GM12878 (cell line): ENCODE results near the gene ZNF710. TPM values are rescaled to one million over a fixed set of nuclear protein-coding genes. Genes with fewer than 3 reads are reported as not detected.

Source experiments
- ATAC-seq: fragments of 200-7000 bp; cut with Tn5 transposase; 3 replicates; pipeline ENCODE4 v1.9.1; 2020; ENCODE audit warnings: mild to moderate bottlenecking, moderate library complexity
- BruUV-seq: library from RNA; stranded (reverse); fragments of 400-500 nt; replicated peaks from 2 replicates; lab custom pipeline; 2021; lab: Mats Ljungman, UMichigan
- CTCF ChIA-PET: fragments of 300-600 bp; sonication (Branson Sonifier 250); formaldehyde crosslinking; extraction: SDS; loops from one replicate; lab custom pipeline; 2021; ENCODE audit warnings: inconsistent platforms; lab: Yijun Ruan, JAX
- POLR2A ChIA-PET: fragments of 350-600 bp; formaldehyde crosslinking; extraction: SDS; loops from one replicate; lab custom pipeline; 2021; ENCODE audit warnings: inconsistent platforms; lab: Charles Lee
- RAD21 ChIA-PET: fragments of 300-600 bp; sonication (Branson Sonifier 250); formaldehyde crosslinking; loops from one replicate; lab custom pipeline; 2023; ENCODE audit warnings: antibody characterized with exemption; ENCODE audit not compliant: unreplicated experiment; lab: Charles Lee
- SMC1A ChIA-PET: fragments of 300-600 bp; sonication (Branson Sonifier 250); formaldehyde crosslinking; loops from one replicate; lab custom pipeline; 2023; ENCODE audit not compliant: unreplicated experiment, uncharacterized antibody; lab: Charles Lee
- DNase-seq: peaks from one replicate; pipeline ENCODE4 v3.0.0-alpha.2; 2011; ENCODE audit warnings: low read depth, low spot score
- FAIRE-seq: peaks from 3 replicates; lab custom pipeline; 2011; peaks lifted over from hg19 to GRCh38; lab: Jason Lieb, UNC
- H2AFZ ChIP-seq: 2 replicates; pipeline ENCODE4 v1.6.0; 2011; ENCODE audit warnings: low read depth, low read length, control low read depth; ENCODE audit not compliant: control insufficient read depth
- H3K27ac ChIP-seq: 2 replicates; pipeline ENCODE4 v1.5.1; 2011; ENCODE audit warnings: control low read depth; ENCODE audit not compliant: control insufficient read depth, insufficient read depth
- H3K27me3 ChIP-seq, 2 experiments: replicated peaks in 1 of 2; 2 replicates each; pipeline versions ENCODE4 v1.6.0 to v1.6.1; 2011; ENCODE audit warnings: low read length in 1 of 2; ENCODE audit not compliant: control insufficient read depth in 2 of 2, insufficient read depth in 2 of 2
- H3K36me3 ChIP-seq, 2 experiments: 2 replicates each; pipeline ENCODE4 v1.5.1; 2011; ENCODE audit warnings: low read length in 1 of 2; ENCODE audit not compliant: control insufficient read depth in 2 of 2, insufficient read depth in 2 of 2
- H3K4me1 ChIP-seq: 2 replicates; pipeline ENCODE4 v1.6.1; 2011; ENCODE audit warnings: mild to moderate bottlenecking, low read length, moderate library complexity, mixed read lengths; ENCODE audit not compliant: control insufficient read depth, insufficient read depth
- H3K4me2 ChIP-seq: 2 replicates; pipeline ENCODE4 v1.6.0; 2011; ENCODE audit warnings: control low read depth; ENCODE audit not compliant: control insufficient read depth, insufficient read depth
- H3K4me3 ChIP-seq: fragments of 200-600 bp; sonication (generic); 2 replicates; pipeline ENCODE4 v1.5.1; 2016
- H3K79me2 ChIP-seq: 2 replicates; pipeline ENCODE4 v1.6.0; 2011; ENCODE audit warnings: low read length; ENCODE audit not compliant: control insufficient read depth, insufficient read depth
- H3K9ac ChIP-seq: 2 replicates; pipeline ENCODE4 v1.8.0; 2011; ENCODE audit warnings: low read length, control low read depth, mixed read lengths; ENCODE audit not compliant: control insufficient read depth, insufficient read depth
- H3K9me3 ChIP-seq: replicated peaks from 3 replicates; pipeline ENCODE4 v1.5.1; 2011; ENCODE audit warnings: mild to moderate bottlenecking, low read length; ENCODE audit not compliant: control insufficient read depth, insufficient read depth
- H4K20me1 ChIP-seq: 2 replicates; pipeline ENCODE4 v1.6.0; 2011; ENCODE audit not compliant: control insufficient read depth, insufficient read depth
- BMI1 ChIP-seq: fragments of 450-650 bp; IDR thresholded peaks from 2 replicates; pipeline ENCODE4 v1.6.1; 2016; ENCODE audit warnings: mild to moderate bottlenecking, moderate library complexity, borderline replicate concordance
- CHD4 ChIP-seq: fragments of 200-600 bp; sonication (generic); IDR thresholded peaks from 2 replicates; pipeline ENCODE4 v1.6.1; 2016; ENCODE audit warnings: mild to moderate bottlenecking
- EP300 ChIP-seq, 2 experiments: fragments of 150-350 bp in 1 of 2; IDR thresholded peaks; 2 replicates each; pipeline ENCODE4 v1.6.1; 2011 to 2012; ENCODE audit warnings: low read depth in 2 of 2, low read length in 2 of 2, borderline replicate concordance in 1 of 2, improper control_type of control experiment in 1 of 2, inconsistent platforms in 1 of 2; ENCODE audit not compliant: control insufficient read depth in 1 of 2
- ETV6 ChIP-seq, 2 experiments: fragments of 450-650 bp in 1 of 2; IDR thresholded peaks in 1 of 2; conservative IDR thresholded peaks in 1 of 2; 2 replicates each; pipeline ENCODE4 v1.6.1; 2014; ENCODE audit warnings: antibody characterized with exemption in 1 of 2, borderline replicate concordance in 1 of 2, low read depth in 1 of 2, mild to moderate bottlenecking in 1 of 2, moderate library complexity in 1 of 2
- HDGF ChIP-seq: fragments of 450-650 bp; IDR thresholded peaks from 2 replicates; pipeline ENCODE4 v1.6.1; 2016; ENCODE audit warnings: antibody characterized with exemption
- HSF1 ChIP-seq: fragments of 150-350 bp; IDR thresholded peaks from 2 replicates; pipeline ENCODE4 v1.6.1; 2014; ENCODE audit warnings: mild to moderate bottlenecking, low read depth, low read length
- JUND ChIP-seq: IDR thresholded peaks from 2 replicates; pipeline ENCODE4 v1.6.1; 2012; ENCODE audit warnings: low read depth, mild to moderate bottlenecking, low read length, improper control_type of control experiment, moderate library complexity
- KLF5 ChIP-seq: fragments of 450-650 bp; IDR thresholded peaks from 2 replicates; pipeline ENCODE4 v1.6.1; 2014; ENCODE audit warnings: mild to moderate bottlenecking; ENCODE audit not compliant: partially characterized antibody
- MEF2B ChIP-seq: fragments of 450-650 bp; IDR thresholded peaks from 2 replicates; pipeline ENCODE4 v1.6.1; 2018; ENCODE audit warnings: mild to moderate bottlenecking, moderate library complexity; ENCODE audit not compliant: partially characterized antibody, poor library complexity, severe bottlenecking
- MYC ChIP-seq: IDR thresholded peaks from 2 replicates; pipeline ENCODE4 v1.6.1; 2011; ENCODE audit warnings: mild to moderate bottlenecking, low read length, moderate library complexity, inconsistent platforms; ENCODE audit not compliant: insufficient read depth, insufficient replicate concordance, insufficient read length, severe bottlenecking
- NFIC ChIP-seq: IDR thresholded peaks from 2 replicates; pipeline ENCODE4 v1.6.1; 2012; ENCODE audit warnings: low read depth, mild to moderate bottlenecking, inconsistent platforms, low read length, moderate library complexity
- PML ChIP-seq: IDR thresholded peaks from 2 replicates; pipeline ENCODE4 v1.6.1; 2012; ENCODE audit warnings: low read length, inconsistent platforms
- RFX5 ChIP-seq: IDR thresholded peaks from 2 replicates; pipeline ENCODE4 v1.6.1; 2011; ENCODE audit warnings: low read depth, low read length, improper control_type of control experiment
- SREBF1 ChIP-seq: IDR thresholded peaks from 2 replicates; pipeline ENCODE4 v1.6.1; 2012; ENCODE audit warnings: mild to moderate bottlenecking, low read length
- SUZ12 ChIP-seq: fragments of 200-600 bp; sonication (generic); IDR thresholded peaks from one replicate; pipeline ENCODE4 v1.6.1; 2018; ENCODE audit warnings: antibody characterized with exemption, mild to moderate bottlenecking; ENCODE audit not compliant: unreplicated experiment
- USF2 ChIP-seq: IDR thresholded peaks from 2 replicates; pipeline ENCODE4 v1.6.1; 2011; ENCODE audit warnings: low read depth, low read length, improper control_type of control experiment, borderline replicate concordance
- ZNF274 ChIP-seq: IDR thresholded peaks from one replicate; pipeline ENCODE4 v1.8.0; 2011; ENCODE audit not compliant: insufficient read length, insufficient read depth
- WGBS: methylation state at CpG from one replicate; pipeline ENCODE4 v1.1.6; 2016; ENCODE audit warnings: low lambda C conversion rate; ENCODE audit not compliant: insufficient replicate concordance, insufficient coverage; ENCODE audit errors: missing lambda C conversion rate; 5-methylcytosine and 5-hydroxymethylcytosine counted together
- in situ Hi-C: fragments of 300-500 bp; cut with MboI; formaldehyde crosslinking; loops from 9 replicates; pipeline ENCODE4 v1.14.3; 2018; ENCODE audit warnings: mixed read lengths
- intact Hi-C: fragments of 100-400 bp; cut with micrococcal nuclease; formaldehyde crosslinking; loops from one replicate; pipeline ENCODE4 v1.14.2; 2022; ENCODE audit not compliant: unreplicated experiment
- polyA plus RNA-seq, 11 experiments: library from polyadenylated mRNA; depleted of rRNA in 4 of 11; unstranded in 6 of 11; stranded (reverse) in 5 of 11; fragments of >200 nt; fragmentation: Nextera tagmentation in 4 of 11; fragmentation: Illumina TruSeq in 1 of 11; extraction: Ambion mirVana in 4 of 11; extraction: Trizol in 1 of 11; gene quantifications; 1 replicate in 1 of 11; 2 replicates in 10 of 11; pipeline versions ENCODE4 v1.2.1 to v1.2.3, GENCODE V29; 2011 to 2016; ENCODE audit warnings: inconsistent platforms in 2 of 11, missing spikeins in 2 of 11, low read depth in 1 of 11
- total RNA-seq, 4 experiments: library from RNA; depleted of rRNA in 3 of 4; stranded (reverse); fragments of >200 nt in 3 of 4; fragmentation: Illumina TruSeq in 1 of 4; extraction: Trizol in 1 of 4; gene quantifications; 2 replicates each; pipeline versions ENCODE4 v1.2.1 to v1.2.3, GENCODE V29; 2013 to 2021

Gene ZNF710
- total and polyA plus RNA-seq, 10 of the 15 experiments (the other 5 are each of a cell fraction or from before 2014, with no cell fraction given): 1.4 to 43.5 (median 9.8) TPM

- 81% methylated on average over 7 of the region's 7 CpGs for WGBS
- in situ Hi-C loops: no loop called here
- H3K27me3 ChIP-seq: no peaks in the 10 kb centered on the region
- TF ChIP-seq EP300 (IDR thresholded peaks at IDR 0.05; ENCODE audit: borderline replicate concordance in 1 of 2, control insufficient read depth in 1 of 2, low read depth in 2 of 2, low read length in 2 of 2) (no peak), ETV6 (conservative IDR thresholded peaks at IDR 0.05 in 1 of 2, IDR thresholded peaks at IDR 0.05 in 1 of 2; ENCODE audit: borderline replicate concordance in 1 of 2, low read depth in 1 of 2) (no peak), RFX5 (no peak), HDGF (no peak), BMI1 (no peak), MYC (no peak), MEF2B (no peak), ZNF274 (no peak), JUND (no peak), HSF1 (no peak), SREBF1 (no peak), SUZ12 (no peak), CHD4 (no peak), NFIC (no peak), USF2 (no peak), KLF5 (no peak), PML (no peak)
- TF ChIP-seq, all 136 proteins: peak for 0
- ChIA-PET POLR2A (interaction anchor here (2.2 kb wide), 1 partner anchor 9 kb away, joined by 7 read pairs; no protein-coding TSS in a partner anchor), CTCF (interaction anchor here (0.7 kb wide), 1 partner anchor 157 kb away, joined by 3 read pairs; no protein-coding TSS in a partner anchor), SMC1A (interaction anchor here (1.3 kb wide), 1 partner anchor 13 kb away, joined by 3 read pairs; no protein-coding TSS in a partner anchor), RAD21 (no interaction called here)
- H3K36me3 ChIP-seq: peaks cover 0 to 2% of the 10 kb centered on the region in 2 experiments; a peak in 3 of 4 replicates
- no peak for FAIRE-seq
- H3K79me2 ChIP-seq: peaks cover 15% of the 10 kb centered on the region
- no peaks in the 10 kb centered on the region for H4K20me1 ChIP-seq
- DNase-seq: no peak
- no peaks in the 10 kb centered on the region for H3K9me3 ChIP-seq
- no peak overlapping the region for H3K9ac ChIP-seq
- intact Hi-C loops: no loop called here
- no TSS peak for BruUV-seq
- H3K4me2 ChIP-seq: no peak overlapping the region
- no peak overlapping the region for H3K27ac ChIP-seq
- H2AFZ ChIP-seq: no peak overlapping the region
- H3K4me1 ChIP-seq: peaks cover 24% of the 10 kb centered on the region
- H3K4me3 ChIP-seq: no peak overlapping the region
- ATAC-seq: no peak
Observed at GRCh38 chr15:90055182-90055581, 54.1 kb downstream of the ZNF710 start.
